Measurements from ENCODE around the gene AREG.

- no peak for TF ChIP-seq EP300 (IDR thresholded peaks at IDR 0.05)
- no peak for TF ChIP-seq CTCF (IDR thresholded peaks at IDR 0.05)
- TF ChIP-seq POLR2A (IDR thresholded peaks at IDR 0.05): no peak
These were observed 24.1 kb upstream of the AREG start for GRCh38 chr4:74420863-74421262.
